Fibroblast of skin of scalp (primary cell): ENCODE measurements around the gene OR13J1.
A peak's percentile ranks its signal among the peaks of the same experiment; 100 is the strongest.

Source experiments
- DNase-seq: peaks from one replicate; pipeline ENCODE4 v3.0.0-alpha.2; 2013

Gene OR13J1

GRCh38 chr9:35859310-35859989, 10.8 kb downstream of the OR13J1 start:
- peak; percentile 37 for DNase-seq

DNA sequence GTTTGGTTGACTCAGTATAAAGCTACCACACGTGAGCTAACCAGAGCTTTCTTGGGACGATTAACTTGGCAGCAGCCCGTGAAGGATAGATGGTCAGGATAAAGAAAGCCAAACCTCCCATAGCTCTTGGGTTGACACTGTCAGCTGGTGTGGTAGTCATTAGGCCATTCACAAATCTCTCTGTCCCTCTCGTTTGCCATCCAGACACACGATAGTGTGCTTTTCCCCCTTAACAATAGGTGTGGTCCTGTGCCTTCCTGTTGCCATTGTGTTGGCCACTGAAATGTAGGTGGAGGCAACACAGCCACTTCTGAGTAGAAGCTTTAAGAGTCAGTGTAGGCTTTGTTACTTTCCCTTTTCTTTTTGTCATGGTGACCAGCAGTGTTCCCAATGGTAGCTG, 11.7 kb downstream of the OR13J1 start:
- DNase-seq = no peak

DNA sequence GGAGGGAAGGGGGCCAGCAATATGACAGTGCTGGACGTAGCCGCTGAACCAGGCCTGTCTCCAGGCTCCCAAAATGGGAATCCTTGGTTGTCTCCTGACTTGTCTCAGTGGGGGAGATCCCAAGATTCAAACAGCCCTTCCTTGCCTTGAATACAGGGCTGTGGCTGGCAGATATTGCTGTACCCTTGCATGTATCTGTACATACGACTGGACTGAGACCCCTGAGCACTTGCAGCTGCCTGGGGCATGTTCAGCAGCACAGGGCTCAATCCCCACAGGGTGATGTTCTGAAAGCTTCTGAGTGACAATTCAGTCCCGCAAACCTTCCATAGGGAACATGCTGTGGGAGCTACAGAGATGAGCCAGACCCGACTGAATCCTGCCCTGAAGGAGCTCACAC, 13.3 kb downstream of the OR13J1 start:
- DNase-seq = no peak

DNA sequence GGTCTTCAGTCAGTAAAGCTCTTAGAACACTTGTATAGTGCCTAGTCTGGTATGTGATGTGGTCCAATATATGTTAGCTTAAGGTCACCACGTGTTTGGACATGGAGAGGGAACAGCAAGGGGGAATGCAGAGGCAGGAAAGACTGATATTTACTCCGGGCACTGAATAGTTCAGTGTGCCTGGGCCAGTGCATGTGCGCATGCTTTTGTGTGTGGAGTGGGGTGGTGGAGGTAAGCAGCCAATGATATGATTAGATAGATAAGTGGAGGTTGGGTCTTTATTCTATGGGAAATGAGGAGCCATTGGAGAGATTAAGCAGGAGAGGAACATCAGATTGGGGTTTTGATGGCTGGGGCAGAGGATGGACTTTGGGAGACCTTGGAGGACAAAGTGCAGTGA, 14.0 kb downstream of the OR13J1 start:
- DNase-seq = no peak

- no peak for DNase-seq
Measured at GRCh38 chr9:35854091-35854762, 16.0 kb downstream of the OR13J1 start.

DNA sequence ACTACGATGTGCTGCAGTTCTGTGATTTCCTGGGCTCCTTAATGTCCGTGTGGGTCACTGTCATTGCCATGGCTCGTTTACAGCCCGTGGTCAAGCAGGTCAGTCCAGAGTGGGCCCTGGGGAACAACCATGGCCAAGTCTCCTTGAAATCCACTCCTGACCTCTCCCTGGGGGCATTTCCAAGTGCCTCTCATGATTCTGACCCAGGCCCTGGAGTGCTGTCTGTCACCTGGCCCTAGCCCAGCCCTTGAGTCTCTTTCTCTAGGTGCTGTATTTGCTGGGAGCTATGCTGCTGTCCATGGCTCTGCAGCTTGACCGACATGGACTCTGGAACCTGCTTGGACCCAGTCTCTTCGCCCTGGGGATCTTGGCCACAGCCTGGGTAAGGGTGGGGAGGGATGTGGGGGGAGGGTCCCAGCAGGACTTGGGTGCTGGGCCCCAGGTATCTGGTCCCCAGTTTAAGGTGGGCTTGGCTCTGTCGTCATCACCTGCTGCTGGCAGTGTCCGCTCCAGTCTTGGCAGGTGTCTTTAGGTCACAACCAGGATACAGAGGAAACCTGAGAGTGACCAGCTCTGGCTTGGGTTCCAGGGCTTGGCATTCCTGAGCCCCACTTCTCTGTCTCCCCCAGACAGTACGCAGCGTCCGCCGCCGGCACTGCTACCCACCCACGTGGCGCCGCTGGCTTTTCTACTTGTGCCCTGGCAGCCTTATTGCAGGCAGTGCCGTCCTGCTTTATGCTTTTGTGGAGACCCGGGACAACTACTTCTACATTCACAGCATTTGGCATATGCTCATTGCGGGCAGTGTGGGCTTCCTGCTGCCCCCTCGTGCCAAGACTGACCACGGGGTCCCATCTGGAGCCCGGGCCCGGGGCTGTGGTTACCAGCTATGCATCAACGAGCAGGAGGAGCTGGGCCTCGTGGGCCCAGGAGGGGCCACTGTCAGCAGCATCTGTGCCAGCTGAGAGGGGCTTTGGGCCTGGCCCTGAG, 17.0 kb downstream of the OR13J1 start:
- DNase-seq = no peak

DNA sequence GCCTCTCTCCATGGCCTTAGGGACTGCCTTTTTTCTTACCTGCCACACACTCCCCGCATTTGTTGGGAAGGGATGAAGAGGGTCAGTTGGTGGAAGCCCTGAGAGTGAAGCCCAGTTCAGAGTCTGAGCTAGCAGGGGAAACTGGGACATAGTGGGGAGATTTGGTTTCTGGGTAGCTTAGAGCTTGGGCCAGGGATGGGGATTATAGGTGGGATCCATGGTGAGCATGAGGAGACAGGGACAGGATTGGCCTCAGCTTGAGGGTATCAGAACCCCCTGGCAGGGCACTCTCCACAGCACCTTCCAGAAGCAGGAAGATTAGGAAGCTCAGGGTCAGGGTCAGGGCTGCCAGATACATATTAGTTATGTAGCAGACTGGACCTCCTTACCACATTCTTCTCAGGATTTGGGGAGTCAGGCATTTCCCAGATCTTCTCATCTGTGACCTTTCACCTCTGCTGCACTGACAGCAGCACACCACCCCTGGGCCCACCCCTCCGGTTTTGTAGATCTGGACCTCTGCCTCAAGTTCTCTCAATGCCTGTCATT, 17.9 kb downstream of the OR13J1 start:
- DNase-seq = no peak

DNA sequence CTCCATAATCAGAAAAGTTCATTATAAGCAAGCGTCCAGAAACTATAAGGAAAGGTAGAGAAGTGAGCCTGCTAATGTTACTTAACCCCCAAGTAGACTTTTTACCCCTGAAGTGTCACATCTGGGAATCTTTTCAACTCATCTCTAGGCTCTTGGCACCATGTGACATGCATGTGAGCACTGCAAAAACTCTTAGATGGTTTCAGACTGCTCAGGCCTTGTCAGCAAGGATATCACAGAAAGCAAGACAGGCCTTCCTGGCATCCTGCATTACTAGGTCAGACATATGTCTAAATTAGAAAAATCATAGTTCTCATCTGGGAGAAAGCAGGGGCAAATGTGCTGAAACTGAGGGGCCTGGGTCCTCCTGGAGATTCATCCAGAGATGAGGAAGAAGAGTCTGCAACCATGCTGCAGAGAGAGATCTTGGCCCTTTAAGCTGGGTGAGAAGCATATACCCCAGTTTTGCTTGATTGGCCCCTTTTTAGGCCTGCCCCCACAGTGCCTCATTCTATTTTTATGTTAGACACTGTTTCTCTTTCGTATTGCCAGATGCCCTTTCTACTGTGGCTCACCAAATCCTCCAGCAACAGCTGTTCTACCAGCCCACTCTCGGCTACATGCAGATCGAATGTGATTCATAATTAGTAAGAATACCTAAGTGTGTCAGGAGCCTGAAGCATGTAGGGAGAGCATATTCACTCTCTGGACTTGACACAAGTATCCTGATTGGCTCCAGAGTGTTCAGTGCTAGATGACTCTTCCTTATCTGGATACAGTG, 22.2 kb downstream of the OR13J1 start:
- DNase-seq = peak; percentile 55

DNA sequence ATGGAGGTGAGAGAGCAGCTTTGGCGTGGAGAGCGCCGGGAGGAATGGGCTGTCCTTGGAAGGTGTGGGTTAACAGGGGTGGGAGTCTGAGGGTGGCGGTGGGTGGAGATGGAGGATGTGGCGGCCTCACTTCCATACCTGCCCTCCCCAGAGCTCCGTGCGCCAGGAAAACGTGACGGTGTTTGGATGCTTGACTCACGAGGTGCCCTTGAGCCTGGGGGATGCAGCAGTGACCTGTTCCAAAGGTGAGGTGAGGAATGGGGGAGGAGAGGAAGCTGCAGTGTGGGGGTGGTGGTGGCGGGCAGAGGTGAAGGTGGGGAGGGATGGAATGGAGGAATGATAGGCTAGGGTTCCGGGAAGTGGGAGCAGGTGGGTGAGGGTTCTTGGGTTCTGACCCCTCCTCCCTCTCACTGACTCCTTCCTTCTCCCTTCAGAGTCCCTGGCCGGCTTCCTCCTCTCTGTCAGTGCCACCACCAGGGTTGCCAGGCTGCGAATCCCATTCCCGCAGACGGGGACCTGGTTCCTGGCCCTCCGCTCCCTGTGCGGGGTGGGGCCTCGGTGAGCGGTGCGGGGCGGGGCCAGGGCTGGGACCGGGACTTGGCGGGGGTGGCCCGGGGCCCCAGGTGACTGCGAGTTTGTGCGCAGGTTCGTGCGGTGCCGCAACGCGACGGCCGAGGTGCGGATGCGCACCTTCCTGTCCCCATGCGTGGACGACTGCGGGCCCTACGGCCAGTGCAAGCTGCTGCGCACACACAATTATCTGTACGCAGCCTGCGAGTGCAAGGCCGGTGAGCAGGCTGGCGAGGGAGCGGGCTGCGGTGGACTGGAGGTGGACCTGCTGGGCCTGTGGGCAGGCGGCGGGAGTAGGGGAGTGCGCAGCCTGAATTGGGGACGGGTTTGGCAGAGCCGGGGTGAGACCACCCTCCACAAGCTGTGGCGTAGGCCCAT, 24.1 kb downstream of the OR13J1 start:
- no peak for DNase-seq

DNA sequence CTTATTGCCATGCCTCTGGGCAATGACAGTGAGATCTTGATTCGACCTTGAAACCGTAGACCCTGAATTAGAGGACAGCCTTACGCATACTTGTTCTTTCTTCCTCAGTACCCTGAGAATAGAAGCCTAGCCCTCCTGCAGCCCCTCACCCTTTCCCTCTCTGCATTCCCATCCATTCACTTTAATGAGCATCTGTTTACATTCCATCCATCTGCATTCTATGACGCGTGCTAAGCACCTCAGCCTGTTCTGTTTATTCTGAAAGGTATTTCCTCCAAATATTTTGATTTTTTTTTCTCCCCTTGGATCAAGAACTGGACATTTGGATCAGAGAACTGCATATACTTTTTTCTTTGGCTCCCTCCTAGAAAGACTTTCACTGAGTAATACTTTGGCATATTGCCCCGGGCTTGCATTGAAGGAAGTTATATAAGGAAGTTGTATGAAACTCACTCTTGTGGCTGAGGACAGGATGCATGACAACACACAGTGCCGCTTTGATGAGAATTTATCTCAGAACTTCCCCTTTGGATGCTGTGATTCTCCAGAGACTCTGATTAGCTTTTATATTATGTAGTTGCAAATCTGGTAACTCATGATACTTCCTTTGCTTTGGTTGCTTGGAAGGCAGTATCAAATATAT, 25.5 kb downstream of the OR13J1 start:
- DNase-seq = peak; percentile 91

- no peak for DNase-seq
Measured at GRCh38 chr9:35842795-35843194, 27.4 kb downstream of the OR13J1 start.

DNA sequence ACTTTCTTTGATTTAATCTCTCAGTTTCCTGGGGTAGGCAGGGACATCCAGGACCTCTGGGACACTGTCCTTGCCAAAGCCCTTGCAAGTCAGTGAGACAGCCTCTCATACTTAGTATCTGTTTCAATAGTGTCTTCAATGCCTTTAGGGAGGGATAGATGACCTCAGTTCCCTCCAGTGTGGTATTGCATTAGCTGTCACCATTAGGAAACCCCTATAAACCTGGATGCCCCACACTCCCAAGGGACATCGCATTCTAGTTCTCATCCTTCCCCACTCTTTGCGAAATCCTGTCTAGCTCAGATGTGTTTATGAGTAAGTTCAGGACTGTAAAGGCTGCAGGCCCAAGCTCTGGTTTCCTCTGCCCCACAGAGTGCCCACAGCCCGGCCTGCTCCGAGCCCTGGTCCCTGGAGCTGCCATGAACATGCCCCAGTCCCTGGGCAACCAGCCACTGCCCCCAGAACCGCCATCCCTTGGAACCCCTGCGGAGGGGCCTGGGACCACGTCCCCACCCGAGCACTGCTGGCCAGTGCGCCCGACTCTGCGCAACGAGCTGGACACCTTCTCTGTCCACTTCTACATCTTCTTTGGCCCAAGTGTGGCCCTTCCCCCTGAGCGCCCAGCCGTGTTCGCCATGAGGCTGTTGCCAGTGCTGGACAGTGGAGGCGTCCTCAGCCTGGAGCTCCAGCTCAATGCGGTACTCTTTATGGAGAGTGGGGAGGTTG, 28.0 kb downstream of the OR13J1 start:
- no peak for DNase-seq

- DNase-seq = no peak
Measured at GRCh38 chr9:35841645-35841900, 28.6 kb downstream of the OR13J1 start.

GRCh38 chr9:35840881-35841644, 29.1 kb downstream of the OR13J1 start:
- DNase-seq = no peak

DNA sequence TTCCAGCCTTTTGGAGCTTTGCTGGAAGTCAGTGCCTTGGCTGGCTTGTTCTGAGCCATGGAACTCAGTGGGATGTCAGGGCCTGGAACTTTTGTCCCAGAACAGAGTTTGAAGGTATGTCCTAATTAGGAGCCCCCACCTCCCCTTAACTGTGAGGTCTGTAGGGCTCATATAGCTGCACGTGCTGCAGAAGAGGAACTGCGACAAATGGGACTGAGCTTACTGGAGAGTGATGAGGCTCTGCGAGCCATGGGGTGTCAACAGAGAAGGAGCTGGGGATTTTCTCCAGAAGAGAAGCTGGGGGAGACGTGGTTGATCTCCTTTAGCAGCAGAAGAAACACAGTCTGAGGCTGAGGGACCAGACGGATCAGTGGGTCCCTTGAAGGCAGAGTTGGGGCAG, 30.3 kb downstream of the OR13J1 start:
- no peak for DNase-seq

DNA sequence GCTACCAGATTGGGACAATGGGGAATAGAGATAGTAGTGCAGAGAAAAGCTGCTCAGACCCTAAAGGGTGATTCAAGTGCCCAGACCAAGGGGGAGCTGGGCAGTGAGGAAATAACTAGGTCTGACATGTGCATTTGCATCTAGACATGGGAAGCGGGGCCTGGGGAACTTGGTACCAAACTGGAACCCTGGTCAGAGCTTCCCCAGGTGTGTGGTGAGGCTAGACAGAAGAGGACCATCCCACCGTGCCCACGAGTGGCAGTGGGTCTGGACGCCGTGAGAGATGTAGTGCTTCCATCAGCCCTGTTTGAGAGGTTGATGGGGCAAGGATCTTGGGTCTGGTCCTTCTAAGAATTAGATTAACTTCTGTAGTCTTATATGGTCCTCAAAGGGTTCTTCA, 33.6 kb downstream of the OR13J1 start:
- DNase-seq = no peak

DNA sequence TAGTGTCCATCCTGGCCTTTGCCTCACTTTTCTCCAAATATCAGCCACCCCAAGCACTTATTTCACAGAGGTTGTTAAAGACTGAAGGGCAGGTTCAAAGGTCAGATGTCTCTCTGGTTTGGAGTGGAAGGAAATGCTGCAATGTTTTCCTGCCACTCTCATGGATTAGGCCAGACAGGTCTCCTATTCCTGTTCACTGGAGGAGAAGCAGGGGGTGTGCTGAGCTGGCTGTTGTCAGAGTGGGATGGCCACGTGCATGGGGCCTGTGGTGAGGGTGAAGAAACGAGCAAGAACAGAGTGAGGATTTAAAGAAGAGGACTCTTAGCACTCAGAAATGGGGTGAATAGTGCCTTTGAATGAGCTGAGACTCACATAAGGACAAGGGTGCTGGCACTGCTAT, 34.4 kb downstream of the OR13J1 start:
- no peak for DNase-seq

DNA sequence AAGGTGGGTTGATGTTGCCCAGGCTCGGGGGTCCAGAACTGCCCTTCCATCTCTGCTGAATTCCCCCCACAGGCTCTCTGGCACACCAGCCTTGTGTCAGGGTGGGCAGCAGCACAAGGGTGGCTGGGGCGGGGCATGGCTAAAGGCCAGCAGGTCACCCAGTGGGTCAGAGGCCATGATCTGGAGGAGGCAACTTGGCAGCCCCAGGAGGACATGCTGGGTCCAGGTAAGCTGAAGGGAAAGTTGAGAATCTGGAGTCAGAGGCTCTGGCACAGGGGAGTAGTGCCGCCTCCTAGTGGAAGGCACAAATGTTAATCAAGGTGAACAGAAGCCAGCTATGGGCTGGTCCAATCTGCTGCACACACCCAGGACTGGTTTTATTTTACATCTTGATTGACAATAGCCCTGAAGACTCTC, 35.0 kb downstream of the OR13J1 start:
- DNase-seq = no peak
